ENCODE data around the gene CCL21.

The CCL21 gene

GRCh38 chr9:34674440-34674839 is 35.5 kb downstream of the CCL21 start:
- DNase-seq (ENCODE audit: low spot score): no peak
- TF ChIP-seq CTCF (IDR thresholded peaks at IDR 0.05; ENCODE audit: borderline replicate concordance, control extremely low read depth, extremely low read depth, insufficient read depth, missing control alignments): no peak
- in situ Hi-C loops (cut with MboI; ENCODE audit: low sequenced_read_pairs, unreplicated experiment): no loop called here

- TF ChIP-seq CTCF (IDR thresholded peaks at IDR 0.05; ENCODE audit: borderline replicate concordance, control extremely low read depth, extremely low read depth, insufficient read depth, missing control alignments): no peak
- in situ Hi-C loops (cut with MboI; ENCODE audit: low sequenced_read_pairs, unreplicated experiment): no loop called here
- DNase-seq (ENCODE audit: low spot score): no peak
Observed at GRCh38 chr9:34671307-34671706, 38.6 kb downstream of the CCL21 start.

GRCh38 chr9:34669809-34670562 is 40.0 kb downstream of the CCL21 start:
- no peak for TF ChIP-seq CTCF (IDR thresholded peaks at IDR 0.05; ENCODE audit: borderline replicate concordance, control extremely low read depth, extremely low read depth, insufficient read depth, missing control alignments)
- in situ Hi-C loops (cut with MboI; ENCODE audit: low sequenced_read_pairs, unreplicated experiment): no loop called here
- DNase-seq (ENCODE audit: low spot score): no peak

- no peak for TF ChIP-seq CTCF (IDR thresholded peaks at IDR 0.05; ENCODE audit: borderline replicate concordance, control extremely low read depth, extremely low read depth, insufficient read depth, missing control alignments)
- in situ Hi-C loops (cut with MboI; ENCODE audit: low sequenced_read_pairs, unreplicated experiment): no loop called here
- peak; percentile 94 for DNase-seq (ENCODE audit: low spot score)
Observed at GRCh38 chr9:34665381-34666250, 44.3 kb downstream of the CCL21 start.

- in situ Hi-C loops (cut with MboI; ENCODE audit: low sequenced_read_pairs, unreplicated experiment): no loop called here
- TF ChIP-seq CTCF (IDR thresholded peaks at IDR 0.05; ENCODE audit: borderline replicate concordance, control extremely low read depth, extremely low read depth, insufficient read depth, missing control alignments): no peak
- no peak for DNase-seq (ENCODE audit: low spot score)
Observed at GRCh38 chr9:34665067-34665380, 44.9 kb downstream of the CCL21 start.

GRCh38 chr9:34664281-34665066 is 45.5 kb downstream of the CCL21 start:
- peak; percentile 78 for TF ChIP-seq CTCF (IDR thresholded peaks at IDR 0.05; ENCODE audit: borderline replicate concordance, control extremely low read depth, extremely low read depth, insufficient read depth, missing control alignments)
- in situ Hi-C loops (cut with MboI; ENCODE audit: low sequenced_read_pairs, unreplicated experiment): no loop called here
- peak; percentile 76 for DNase-seq (ENCODE audit: low spot score)

All from GM13976 (cell line).